GM06990 (cell line): ENCODE measurements around the gene BCAS3.

Experiments
- DNase-seq: peaks from one replicate; pipeline ENCODE4 v3.0.0-alpha.2; 2011; ENCODE audit not compliant: insufficient read length; ENCODE audit errors: extremely low read depth
- H3K27me3 ChIP-seq: replicated peaks from 2 replicates; pipeline ENCODE4 v1.6.0; 2011; ENCODE audit warnings: low read length; ENCODE audit not compliant: control insufficient read depth, insufficient read depth
- H3K36me3 ChIP-seq: 2 replicates; pipeline ENCODE4 v1.5.1; 2011; ENCODE audit warnings: low read length; ENCODE audit not compliant: control insufficient read depth, insufficient read depth
- H3K4me3 ChIP-seq: replicated peaks from 2 replicates; pipeline ENCODE4 v1.5.1; 2011; ENCODE audit warnings: low read depth, mild to moderate bottlenecking, control low read depth, low read length
- CTCF ChIP-seq: IDR thresholded peaks from 2 replicates; pipeline ENCODE4 v1.5.1; 2011; ENCODE audit warnings: low read length, control low read depth, mild to moderate bottlenecking, inconsistent platforms; ENCODE audit not compliant: insufficient read depth, poor library complexity, severe bottlenecking

BCAS3 gene

GRCh38 chr17:61379457-61380216, 702.0 kb downstream of the BCAS3 start:
- no peaks in the 10 kb centered on the region; the same call in 1 of the 2 replicates for H3K27me3 ChIP-seq
- H3K4me3 ChIP-seq, result no peak overlapping the region
- no peak for DNase-seq
- TF ChIP-seq CTCF, result no peak
- no peaks in the 10 kb centered on the region for H3K36me3 ChIP-seq

- H3K27me3 ChIP-seq, result no peaks in the 10 kb centered on the region; the same call in 1 of the 2 replicates
- no peak for DNase-seq
- no peak overlapping the region for H3K4me3 ChIP-seq
- no peak for TF ChIP-seq CTCF
- H3K36me3 ChIP-seq, result no peaks in the 10 kb centered on the region
Observed at GRCh38 chr17:61380217-61380835, 702.7 kb downstream of the BCAS3 start.

- Histone ChIP-seq H3K4me3 (no peak overlapping the region), H3K27me3 (no peaks in the 10 kb centered on the region; the same call in 1 of the 2 replicates), H3K36me3 (no peaks in the 10 kb centered on the region)
- DNase-seq, result no peak
- no peak for TF ChIP-seq CTCF
Observed at GRCh38 chr17:61380836-61381525, 703.3 kb downstream of the BCAS3 start.

- no peak for DNase-seq
- TF ChIP-seq CTCF, result no peak
- Histone ChIP-seq H3K27me3 (no peaks in the 10 kb centered on the region; the same call in 1 of the 2 replicates), H3K4me3 (no peak overlapping the region), H3K36me3 (no peaks in the 10 kb centered on the region)
Observed at GRCh38 chr17:61381537-61381936, 703.9 kb downstream of the BCAS3 start.

- TF ChIP-seq CTCF, result no peak
- no peaks in the 10 kb centered on the region for H3K36me3 ChIP-seq
- no peak overlapping the region for H3K4me3 ChIP-seq
- H3K27me3 ChIP-seq, result no peaks in the 10 kb centered on the region; the same call in 1 of the 2 replicates
- DNase-seq, result no peak
Observed at GRCh38 chr17:61382796-61383688, 705.4 kb downstream of the BCAS3 start.
